Neuronal stem cell (in vitro differentiated cells): ENCODE measurements around the gene MBTD1.

Experiments
- DNase-seq: peaks from one replicate; pipeline ENCODE4 v3.0.0-alpha.2; 2013; ENCODE audit warnings: low spot score
- H2AFZ ChIP-seq: one replicate; pipeline ENCODE4 v1.6.1; 2013; ENCODE audit warnings: mild to moderate bottlenecking, low read length, inconsistent platforms
- H2AK5ac ChIP-seq: 2 replicates; pipeline ENCODE4 v1.6.1; 2013; ENCODE audit warnings: low read depth, mild to moderate bottlenecking, inconsistent platforms, low read length, moderate library complexity, mixed read lengths
- H2BK120ac ChIP-seq: 2 replicates; pipeline ENCODE4 v1.6.1; 2013; ENCODE audit warnings: low read depth, mild to moderate bottlenecking, inconsistent platforms, low read length, moderate library complexity, mixed read lengths
- H2BK12ac ChIP-seq: one replicate; pipeline ENCODE4 v1.6.1; 2013; ENCODE audit warnings: low read length, inconsistent platforms
- H2BK15ac ChIP-seq: 2 replicates; pipeline ENCODE4 v1.6.1; 2013; ENCODE audit warnings: mild to moderate bottlenecking, low read length, inconsistent platforms, mixed read lengths
- H2BK5ac ChIP-seq: one replicate; pipeline ENCODE4 v1.6.1; 2013; ENCODE audit warnings: inconsistent platforms, mild to moderate bottlenecking, low read length, moderate library complexity
- H3K14ac ChIP-seq: one replicate; pipeline ENCODE4 v1.6.1; 2013; ENCODE audit warnings: low read length, inconsistent platforms
- H3K18ac ChIP-seq: 2 replicates; pipeline ENCODE4 v1.6.1; 2013; ENCODE audit warnings: low read length, inconsistent platforms
- H3K23ac ChIP-seq: 2 replicates; pipeline ENCODE4 v1.6.1; 2013; ENCODE audit warnings: low read depth, mild to moderate bottlenecking, mixed read lengths, low read length, inconsistent platforms; ENCODE audit not compliant: poor library complexity
- H3K27ac ChIP-seq: replicated peaks from 3 replicates; pipeline ENCODE4 v1.5.1; 2013; ENCODE audit warnings: low read length, inconsistent platforms
- H3K27me3 ChIP-seq, 3 experiments: 2 replicates each; pipeline ENCODE4 v1.6.1; 2013; ENCODE audit warnings: low read length in 3 of 3, mild to moderate bottlenecking in 2 of 3, inconsistent platforms in 1 of 3, low read depth in 1 of 3, mixed read lengths in 1 of 3, moderate library complexity in 1 of 3; ENCODE audit not compliant: control insufficient read depth in 3 of 3, insufficient read depth in 3 of 3
- H3K36me3 ChIP-seq, 2 donors: replicated peaks in 1 of 2; 2 replicates each; pipeline ENCODE4 v1.6.1; 2013; ENCODE audit warnings: low read length in 2 of 2; ENCODE audit not compliant: control insufficient read depth in 2 of 2, insufficient read depth in 2 of 2
- H3K4ac ChIP-seq: 2 replicates; pipeline ENCODE4 v1.6.1; 2013; ENCODE audit warnings: inconsistent platforms, mild to moderate bottlenecking, low read length, moderate library complexity
- H3K4me1 ChIP-seq, 2 donors: 1 replicate in 1 of 2; 2 replicates in 1 of 2; pipeline ENCODE4 v1.6.1; 2013; ENCODE audit warnings: low read length in 2 of 2, low read depth in 1 of 2; ENCODE audit not compliant: control insufficient read depth in 2 of 2, insufficient read depth in 1 of 2
- H3K4me2 ChIP-seq: one replicate; pipeline ENCODE4 v1.6.1; 2013; ENCODE audit warnings: mild to moderate bottlenecking, low read length, inconsistent platforms; ENCODE audit not compliant: insufficient read depth, poor library complexity, severe bottlenecking
- H3K4me3 ChIP-seq, 2 donors: 2 replicates each; pipeline ENCODE4 v1.5.1; 2013; ENCODE audit warnings: low read length in 2 of 2, mild to moderate bottlenecking in 2 of 2, inconsistent platforms in 1 of 2, moderate library complexity in 1 of 2
- H3K79me1 ChIP-seq: one replicate; pipeline ENCODE4 v1.6.1; 2013; ENCODE audit warnings: low read depth, mild to moderate bottlenecking, inconsistent platforms, low read length, moderate library complexity
- H3K9ac ChIP-seq: one replicate; pipeline ENCODE4 v1.6.1; 2013; ENCODE audit warnings: mild to moderate bottlenecking, low read depth, low read length, inconsistent platforms; ENCODE audit not compliant: poor library complexity
- H3K9me3 ChIP-seq, 2 donors: replicated peaks in 1 of 2; 2 replicates each; pipeline versions ENCODE3 to v1.6.1; 2013; ENCODE audit warnings: low read length in 2 of 2, mild to moderate bottlenecking in 2 of 2, inconsistent platforms in 1 of 2, low read depth in 1 of 2, mixed read lengths in 1 of 2, moderate library complexity in 1 of 2; ENCODE audit not compliant: control insufficient read depth in 2 of 2, insufficient read depth in 1 of 2
- H4K8ac ChIP-seq: one replicate; pipeline ENCODE4 v1.6.1; 2013; ENCODE audit warnings: low read depth, mild to moderate bottlenecking, inconsistent platforms, low read length, moderate library complexity
- H4K91ac ChIP-seq: one replicate; pipeline ENCODE4 v1.6.1; 2013; ENCODE audit warnings: low read length, low read depth, mild to moderate bottlenecking, inconsistent platforms; ENCODE audit not compliant: poor library complexity
- WGBS, 2 donors: extraction: QIAGEN DNeasy Blood & Tissue Kit; methylation state at CpG; one replicate each; pipeline ENCODE4 v1.1.7; 2013; ENCODE audit warnings: missing lambda C conversion rate in 2 of 2, mixed read lengths in 1 of 2; ENCODE audit not compliant: insufficient read length in 2 of 2, insufficient replicate concordance in 1 of 2; ENCODE audit errors: extremely low coverage in 2 of 2; 5-methylcytosine and 5-hydroxymethylcytosine counted together

MBTD1 gene

DNA sequence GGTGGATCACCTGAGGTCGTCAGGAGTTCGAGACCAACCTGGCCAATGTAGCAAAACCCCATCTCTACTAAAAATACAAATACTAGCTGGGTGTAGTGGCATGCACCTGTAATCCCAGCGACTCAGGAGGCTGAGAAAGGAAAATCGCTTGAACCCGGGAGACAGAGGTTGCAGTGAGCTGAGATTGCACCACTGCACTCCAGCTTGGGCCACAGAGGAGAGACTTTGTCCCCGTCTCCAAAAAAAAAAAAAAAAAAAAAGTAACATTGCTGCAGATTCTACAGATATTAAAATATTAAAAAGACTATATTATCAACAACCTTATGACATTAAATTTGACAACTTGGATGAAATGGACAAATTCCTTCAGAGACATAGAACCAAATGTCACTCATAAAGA, 25.7 kb downstream of the MBTD1 start:
- H4K8ac ChIP-seq: no peak overlapping the region
- H2AFZ ChIP-seq: no peak overlapping the region
- H3K27ac ChIP-seq: no peak overlapping the region
- H3K23ac ChIP-seq: no peak overlapping the region
- no peak overlapping the region for H3K9ac ChIP-seq
- no peaks in the 10 kb centered on the region for H3K9me3 ChIP-seq
- no peak overlapping the region for H2BK12ac ChIP-seq
- no peak overlapping the region for H3K4me3 ChIP-seq
- H2BK5ac ChIP-seq: no peak overlapping the region
- H2BK15ac ChIP-seq: no peak overlapping the region
- H3K18ac ChIP-seq: no peak overlapping the region
- peaks cover 1% of the 10 kb centered on the region for H3K79me1 ChIP-seq
- no peaks in the 10 kb centered on the region for H3K27me3 ChIP-seq
- whole genome bisulfite sequencing, 2 donors: no CpG with 5 or more reads among the region's 6 CpGs
- no peak overlapping the region for H2AK5ac ChIP-seq
- no peak overlapping the region for H3K4ac ChIP-seq
- no peaks in the 10 kb centered on the region for H3K4me1 ChIP-seq
- H4K91ac ChIP-seq: no peak overlapping the region
- H3K14ac ChIP-seq: no peak overlapping the region
- no peak overlapping the region for H3K4me2 ChIP-seq
- H2BK120ac ChIP-seq: no peak overlapping the region
- H3K36me3 ChIP-seq: peaks cover 2 to 15% of the 10 kb centered on the region in 2 donors
- DNase-seq: no peak

DNA sequence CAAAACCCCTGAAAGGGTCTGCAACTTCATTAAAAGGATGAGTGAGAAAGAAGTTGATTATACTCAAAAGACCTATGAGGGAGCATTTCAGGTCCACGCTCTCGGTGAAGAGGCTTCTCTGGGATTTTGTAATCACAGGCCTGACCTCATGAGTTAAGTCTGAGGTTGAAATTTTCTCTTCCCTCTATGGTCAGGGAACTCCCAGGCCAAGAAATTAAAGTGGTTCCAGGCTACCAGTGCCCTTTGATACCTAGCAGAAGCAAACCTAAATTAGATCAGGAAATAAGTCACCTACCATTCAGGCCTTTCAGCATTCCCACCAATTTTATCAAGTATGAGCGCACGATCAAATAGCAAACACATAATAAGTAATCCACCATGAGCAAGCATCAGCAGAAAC, 27.9 kb downstream of the MBTD1 start:
- no peak overlapping the region for H2AFZ ChIP-seq
- no peak for DNase-seq
- H3K23ac ChIP-seq: no peak overlapping the region
- H3K9me3 ChIP-seq: no peaks in the 10 kb centered on the region
- H3K18ac ChIP-seq: no peak overlapping the region
- no peak overlapping the region for H2BK15ac ChIP-seq
- no peak overlapping the region for H4K91ac ChIP-seq
- H2BK120ac ChIP-seq: no peak overlapping the region
- H3K27me3 ChIP-seq: no peaks in the 10 kb centered on the region
- no peak overlapping the region for H2AK5ac ChIP-seq
- H4K8ac ChIP-seq: no peak overlapping the region
- no peak overlapping the region for H3K14ac ChIP-seq
- no peak overlapping the region for H3K27ac ChIP-seq
- no peak overlapping the region for H3K4me2 ChIP-seq
- H3K4me3 ChIP-seq: no peak overlapping the region
- H3K4me1 ChIP-seq: no peaks in the 10 kb centered on the region
- no peak overlapping the region for H3K4ac ChIP-seq
- WGBS, 2 donors: no CpG with 5 or more reads among the region's 4 CpGs
- H3K79me1 ChIP-seq: peaks cover 3% of the 10 kb centered on the region
- no peak overlapping the region for H2BK5ac ChIP-seq
- no peak overlapping the region for H3K9ac ChIP-seq
- no peak overlapping the region for H2BK12ac ChIP-seq
- H3K36me3 ChIP-seq: peaks cover 2 to 8% of the 10 kb centered on the region in 2 donors

DNA sequence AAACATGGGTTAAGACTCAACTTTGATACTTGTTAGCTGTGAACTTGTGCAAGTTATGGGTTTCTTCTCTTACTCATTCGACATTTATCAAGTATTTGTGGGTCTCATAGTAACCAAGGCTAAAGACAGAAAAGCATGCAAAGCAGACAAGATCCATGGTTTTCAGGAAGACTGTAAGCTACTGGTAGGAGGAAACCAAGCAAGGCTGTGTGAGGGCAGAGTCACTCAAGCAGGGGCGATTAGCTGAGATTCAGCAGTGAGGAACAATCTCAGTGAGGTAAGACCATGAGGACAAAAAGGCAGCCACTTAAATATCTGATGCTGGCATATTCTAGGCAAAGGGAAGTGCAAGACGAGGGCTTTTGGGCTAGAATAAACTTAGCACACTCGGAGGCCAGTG, 29.5 kb downstream of the MBTD1 start:
- DNase-seq: no peak

DNA sequence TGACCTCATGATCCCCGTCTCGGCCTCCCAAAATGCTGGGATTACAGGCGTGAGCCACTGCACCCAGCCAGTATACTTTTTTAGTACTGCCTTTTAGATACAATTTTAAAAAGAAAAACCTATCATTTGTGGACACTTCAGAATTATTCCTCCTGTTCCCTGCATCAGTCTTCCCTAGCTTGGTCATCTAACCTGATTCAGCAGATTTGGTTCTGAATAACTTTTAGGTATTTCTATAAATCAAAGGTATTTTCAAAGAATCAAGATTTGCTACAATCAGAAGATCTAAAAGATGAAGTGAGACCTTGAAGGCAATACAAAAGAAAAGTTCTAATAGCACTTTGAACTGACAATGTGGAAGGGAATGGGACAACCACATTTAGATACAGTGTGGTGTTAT, 30.0 kb downstream of the MBTD1 start:
- no peak overlapping the region for H2BK12ac ChIP-seq
- no peak overlapping the region for H4K8ac ChIP-seq
- WGBS, 2 donors: no CpG with 5 or more reads among the region's 3 CpGs
- no peak overlapping the region for H3K23ac ChIP-seq
- H3K4ac ChIP-seq: no peak overlapping the region
- H2BK120ac ChIP-seq: no peak overlapping the region
- no peak for DNase-seq
- peaks cover 3% of the 10 kb centered on the region for H3K79me1 ChIP-seq
- no peak overlapping the region for H3K18ac ChIP-seq
- no peaks in the 10 kb centered on the region for H3K27me3 ChIP-seq
- H2AFZ ChIP-seq: no peak overlapping the region
- H3K9ac ChIP-seq: no peak overlapping the region
- H3K27ac ChIP-seq: no peak overlapping the region
- H2BK15ac ChIP-seq: no peak overlapping the region
- no peak overlapping the region for H2BK5ac ChIP-seq
- H3K4me1 ChIP-seq: no peaks in the 10 kb centered on the region
- H3K4me3 ChIP-seq: no peak overlapping the region
- no peak overlapping the region for H3K4me2 ChIP-seq
- H3K9me3 ChIP-seq: no peaks in the 10 kb centered on the region
- no peak overlapping the region for H3K14ac ChIP-seq
- no peak overlapping the region for H2AK5ac ChIP-seq
- no peak overlapping the region for H4K91ac ChIP-seq
- peaks cover 2 to 15% of the 10 kb centered on the region in 2 donors for H3K36me3 ChIP-seq

More for the DNA sequence above, 29.5 kb downstream of the MBTD1 start:
- Histone ChIP-seq H3K23ac (no peak overlapping the region), H3K27me3 (no peaks in the 10 kb centered on the region), H2BK5ac (no peak overlapping the region), H3K4me3 (no peak overlapping the region), H4K8ac (no peak overlapping the region), H2BK15ac (no peak overlapping the region), H2BK120ac (no peak overlapping the region), H3K36me3 (peaks cover 0 to 11% of the 10 kb centered on the region in 2 donors), H3K9ac (no peak overlapping the region), H3K4ac (no peak overlapping the region), H3K14ac (no peak overlapping the region), H3K79me1 (peaks cover 3% of the 10 kb centered on the region), H4K91ac (no peak overlapping the region), H3K27ac (no peak overlapping the region), H3K4me1 (no peaks in the 10 kb centered on the region), H3K9me3 (no peaks in the 10 kb centered on the region), H2BK12ac (no peak overlapping the region), H3K18ac (no peak overlapping the region), H2AFZ (no peak overlapping the region), H3K4me2 (no peak overlapping the region), H2AK5ac (no peak overlapping the region)
- no CpG with 5 or more reads among the region's 4 CpGs for WGBS, 2 donors
